ENCODE results near the gene HSD17B1. TPM values are rescaled to one million over a fixed set of nuclear protein-coding genes. Genes with fewer than 3 reads are reported as not detected.

The HSD17B1 gene
- total and polyA plus RNA-seq, 2 of the 13 experiments (the other 11 are each of a cell fraction or from before 2014, with no cell fraction given) = 0.54 to 0.93 TPM

- TF ChIP-seq, protein P1, sequence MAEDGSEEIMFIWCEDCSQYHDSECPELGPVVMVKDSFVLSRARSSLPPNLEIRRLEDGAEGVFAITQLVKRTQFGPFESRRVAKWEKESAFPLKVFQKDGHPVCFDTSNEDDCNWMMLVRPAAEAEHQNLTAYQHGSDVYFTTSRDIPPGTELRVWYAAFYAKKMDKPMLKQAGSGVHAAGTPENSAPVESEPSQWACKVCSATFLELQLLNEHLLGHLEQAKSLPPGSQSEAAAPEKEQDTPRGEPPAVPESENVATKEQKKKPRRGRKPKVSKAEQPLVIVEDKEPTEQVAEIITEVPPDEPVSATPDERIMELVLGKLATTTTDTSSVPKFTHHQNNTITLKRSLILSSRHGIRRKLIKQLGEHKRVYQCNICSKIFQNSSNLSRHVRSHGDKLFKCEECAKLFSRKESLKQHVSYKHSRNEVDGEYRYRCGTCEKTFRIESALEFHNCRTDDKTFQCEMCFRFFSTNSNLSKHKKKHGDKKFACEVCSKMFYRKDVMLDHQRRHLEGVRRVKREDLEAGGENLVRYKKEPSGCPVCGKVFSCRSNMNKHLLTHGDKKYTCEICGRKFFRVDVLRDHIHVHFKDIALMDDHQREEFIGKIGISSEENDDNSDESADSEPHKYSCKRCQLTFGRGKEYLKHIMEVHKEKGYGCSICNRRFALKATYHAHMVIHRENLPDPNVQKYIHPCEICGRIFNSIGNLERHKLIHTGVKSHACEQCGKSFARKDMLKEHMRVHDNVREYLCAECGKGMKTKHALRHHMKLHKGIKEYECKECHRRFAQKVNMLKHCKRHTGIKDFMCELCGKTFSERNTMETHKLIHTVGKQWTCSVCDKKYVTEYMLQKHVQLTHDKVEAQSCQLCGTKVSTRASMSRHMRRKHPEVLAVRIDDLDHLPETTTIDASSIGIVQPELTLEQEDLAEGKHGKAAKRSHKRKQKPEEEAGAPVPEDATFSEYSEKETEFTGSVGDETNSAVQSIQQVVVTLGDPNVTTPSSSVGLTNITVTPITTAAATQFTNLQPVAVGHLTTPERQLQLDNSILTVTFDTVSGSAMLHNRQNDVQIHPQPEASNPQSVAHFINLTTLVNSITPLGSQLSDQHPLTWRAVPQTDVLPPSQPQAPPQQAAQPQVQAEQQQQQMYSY (CRISPR knock-in tag; IDR thresholded peaks at IDR 0.05) = no peak; the same call in 1 of the 2 replicates
- TF ChIP-seq E2F5 (CRISPR knock-in tag; conservative IDR thresholded peaks at IDR 0.05) (0 out of 2 replicates have a peak, but pooled peaks have one; percentile 65), ZBTB3 (CRISPR knock-in tag; IDR thresholded peaks at IDR 0.05; ENCODE audit: borderline replicate concordance, low read depth) (0 out of 2 replicates have a peak, but pooled peaks have one; percentile 29), ZNF234 (CRISPR knock-in tag; conservative IDR thresholded peaks at IDR 0.05) (no peak), ZNF839 (CRISPR knock-in tag; IDR thresholded peaks at IDR 0.05; ENCODE audit: borderline replicate concordance) (0 out of 2 replicates have a peak, but pooled peaks have one; percentile 24), SP5 (CRISPR knock-in tag; IDR thresholded peaks at IDR 0.05; ENCODE audit: borderline replicate concordance, low read depth) (peak; percentile 88), DDIT3 (CRISPR knock-in tag; IDR thresholded peaks at IDR 0.05) (no peak), ZNF674 (CRISPR knock-in tag; IDR thresholded peaks at IDR 0.05; ENCODE audit: low read depth) (0 out of 2 replicates have a peak, but pooled peaks have one; percentile 27), ZNF263 (CRISPR knock-in tag; IDR thresholded peaks at IDR 0.05) (no peak), HHEX (CRISPR knock-in tag; IDR thresholded peaks at IDR 0.05) (no peak), HNRNPL (IDR thresholded peaks at IDR 0.05; ENCODE audit: low read depth, low read length) (peak; percentile 17; the same call in 1 of the 2 replicates), FOXO1 (CRISPR knock-in tag; IDR thresholded peaks at IDR 0.05) (peak; percentile 32; the same call in 1 of the 2 replicates), NR2C2 (CRISPR knock-in tag; IDR thresholded peaks at IDR 0.05; ENCODE audit: borderline replicate concordance) (peak; percentile 44; the same call in 1 of the 2 replicates), ZBTB4 (CRISPR knock-in tag; IDR thresholded peaks at IDR 0.05; ENCODE audit: borderline replicate concordance) (peak; percentile 62), ZNF850 (CRISPR knock-in tag; conservative IDR thresholded peaks at IDR 0.05) (no peak), PHF8 (CRISPR knock-in tag; IDR thresholded peaks at IDR 0.05) (peak; percentile 77), ZNF607 (CRISPR knock-in tag; IDR thresholded peaks at IDR 0.05; ENCODE audit: borderline replicate concordance) (peak; percentile 70; the same call in 1 of the 2 replicates)
- TF ChIP-seq, protein P2, sequence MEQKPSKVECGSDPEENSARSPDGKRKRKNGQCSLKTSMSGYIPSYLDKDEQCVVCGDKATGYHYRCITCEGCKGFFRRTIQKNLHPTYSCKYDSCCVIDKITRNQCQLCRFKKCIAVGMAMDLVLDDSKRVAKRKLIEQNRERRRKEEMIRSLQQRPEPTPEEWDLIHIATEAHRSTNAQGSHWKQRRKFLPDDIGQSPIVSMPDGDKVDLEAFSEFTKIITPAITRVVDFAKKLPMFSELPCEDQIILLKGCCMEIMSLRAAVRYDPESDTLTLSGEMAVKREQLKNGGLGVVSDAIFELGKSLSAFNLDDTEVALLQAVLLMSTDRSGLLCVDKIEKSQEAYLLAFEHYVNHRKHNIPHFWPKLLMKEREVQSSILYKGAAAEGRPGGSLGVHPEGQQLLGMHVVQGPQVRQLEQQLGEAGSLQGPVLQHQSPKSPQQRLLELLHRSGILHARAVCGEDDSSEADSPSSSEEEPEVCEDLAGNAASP (CRISPR knock-in tag; IDR thresholded peaks at IDR 0.05; ENCODE audit: borderline replicate concordance) = peak; percentile 72
Observed at GRCh38 chr17:42536372-42537155, 16.2 kb upstream of the HSD17B1 start (continued).
